SH-SY5Y (cell line): ENCODE data around the gene FBLN5.

ENCODE experiments used
- GATA2 ChIP-seq: IDR thresholded peaks from 2 replicates; pipeline ENCODE4 v1.6.1; 2011; ENCODE audit warnings: mild to moderate bottlenecking, low read depth, low read length
- GATA3 ChIP-seq: IDR thresholded peaks from 2 replicates; pipeline ENCODE4 v1.6.1; 2011; ENCODE audit warnings: low read depth, mild to moderate bottlenecking, low read length, moderate library complexity

DNA sequence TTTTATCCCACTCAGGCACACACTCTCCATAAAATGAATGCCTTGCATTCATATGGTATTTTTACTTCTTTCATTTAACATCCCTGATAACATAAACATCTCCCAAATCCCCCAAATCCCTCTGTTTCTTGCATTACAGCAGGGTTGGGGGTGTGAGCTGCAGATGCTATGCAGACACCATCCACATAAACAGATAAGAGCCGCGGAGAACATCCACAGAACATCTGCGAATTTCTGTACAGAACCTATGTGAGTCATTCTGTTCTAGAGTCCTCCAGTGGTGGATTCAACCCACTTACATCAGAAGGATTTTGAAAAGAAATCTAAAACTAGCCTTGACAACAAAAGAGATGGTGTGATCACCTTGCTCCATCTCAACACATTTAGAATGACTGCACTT lies 20.3 kb downstream of the FBLN5 start:
- TF ChIP-seq GATA2 = no peak
- no peak for TF ChIP-seq GATA3
